Bronchial epithelial cell (primary cell): Measurements from ENCODE around the gene SETD5. TPM values are rescaled to one million over a fixed set of nuclear protein-coding genes. Genes with fewer than 3 reads are reported as not detected.

Experiments used
- DNase-seq: peaks from one replicate; pipeline ENCODE4 v3.0.0-alpha.2; 2010; ENCODE audit warnings: low read depth
- FAIRE-seq: peaks from 2 replicates; lab custom pipeline; 2011; peaks lifted over from hg19 to GRCh38; lab: Jason Lieb, UNC
- H3K27me3 ChIP-seq: 2 replicates; pipeline ENCODE4 v1.5.1; 2011; ENCODE audit warnings: low read length; ENCODE audit not compliant: control insufficient read depth, insufficient read depth
- H3K36me3 ChIP-seq: 2 replicates; pipeline ENCODE4 v1.5.1; 2011; ENCODE audit warnings: low read length; ENCODE audit not compliant: control insufficient read depth, insufficient read depth
- H3K4me3 ChIP-seq: 2 replicates; pipeline ENCODE4 v1.5.1; 2011; ENCODE audit warnings: mild to moderate bottlenecking, low read depth, low read length, control low read depth
- total RNA-seq: library from RNA; depleted of rRNA; stranded (reverse); fragments of >200 nt; gene quantifications from 2 replicates; pipeline ENCODE4 v1.2.1, GENCODE V29; 2014
- TF ChIP-seq, protein P1 (sequence below): IDR thresholded peaks from 2 replicates; pipeline ENCODE4 v1.5.1; 2011; ENCODE audit warnings: mild to moderate bottlenecking, moderate library complexity, low read length, control low read depth, inconsistent platforms; ENCODE audit not compliant: insufficient read depth, severe bottlenecking

Gene SETD5
- total RNA-seq, 1 donor from 2014 or later, result 53.7 TPM

DNA sequence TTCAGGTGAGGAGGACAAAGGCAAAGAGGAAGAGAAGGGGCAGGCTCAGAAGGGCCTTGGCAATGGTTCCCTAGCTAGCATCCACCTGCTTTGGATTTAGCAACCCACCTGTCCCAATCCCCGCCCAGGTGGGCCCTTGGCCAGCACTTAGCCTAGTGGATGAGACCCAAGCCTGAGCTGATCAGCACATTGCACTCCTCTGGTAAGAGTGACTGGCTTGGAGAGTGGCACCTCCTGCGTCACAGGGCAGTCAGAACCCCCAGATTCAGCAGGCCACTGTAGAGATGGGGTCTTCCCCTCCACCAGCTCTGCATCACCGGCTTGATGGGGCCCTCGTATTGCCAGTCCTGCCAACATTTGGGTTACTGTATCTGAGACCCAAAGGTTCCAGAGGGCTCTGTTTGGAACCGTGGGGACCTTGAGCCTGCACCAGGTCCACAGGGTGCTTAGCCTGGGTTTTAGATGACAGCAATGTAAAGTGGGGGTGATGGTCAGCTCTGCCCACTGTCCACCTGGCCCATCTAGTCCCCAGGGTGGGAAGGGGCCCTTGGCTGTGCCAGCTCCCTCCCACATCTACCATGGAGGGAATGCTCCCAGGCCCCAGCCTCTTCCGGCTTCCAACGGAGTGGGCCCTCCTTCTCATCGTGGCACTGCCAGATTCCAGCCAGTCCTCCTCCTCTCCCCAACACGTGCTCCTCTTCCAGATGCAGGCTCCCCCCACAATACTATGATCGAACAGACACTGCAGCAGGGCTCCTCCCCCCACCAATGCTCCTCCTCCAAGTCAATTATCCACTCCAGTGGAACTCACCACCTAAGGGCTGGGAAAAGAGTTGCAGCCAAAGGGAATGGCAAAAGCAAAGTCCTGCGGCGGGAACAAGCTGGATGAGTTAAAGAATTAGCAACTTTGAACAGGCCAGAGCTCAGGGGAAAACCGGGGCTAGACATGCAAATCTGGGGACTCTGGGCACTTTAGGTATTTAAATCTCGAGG lies 110.5 kb downstream of the SETD5 start:
- Histone ChIP-seq H3K4me3 (no peak overlapping the region), H3K27me3 (peaks cover 8% of the 10 kb centered on the region), H3K36me3 (no peaks in the 10 kb centered on the region)
- DNase-seq (no peak), FAIRE-seq (no peak)
- TF ChIP-seq, protein P1, sequence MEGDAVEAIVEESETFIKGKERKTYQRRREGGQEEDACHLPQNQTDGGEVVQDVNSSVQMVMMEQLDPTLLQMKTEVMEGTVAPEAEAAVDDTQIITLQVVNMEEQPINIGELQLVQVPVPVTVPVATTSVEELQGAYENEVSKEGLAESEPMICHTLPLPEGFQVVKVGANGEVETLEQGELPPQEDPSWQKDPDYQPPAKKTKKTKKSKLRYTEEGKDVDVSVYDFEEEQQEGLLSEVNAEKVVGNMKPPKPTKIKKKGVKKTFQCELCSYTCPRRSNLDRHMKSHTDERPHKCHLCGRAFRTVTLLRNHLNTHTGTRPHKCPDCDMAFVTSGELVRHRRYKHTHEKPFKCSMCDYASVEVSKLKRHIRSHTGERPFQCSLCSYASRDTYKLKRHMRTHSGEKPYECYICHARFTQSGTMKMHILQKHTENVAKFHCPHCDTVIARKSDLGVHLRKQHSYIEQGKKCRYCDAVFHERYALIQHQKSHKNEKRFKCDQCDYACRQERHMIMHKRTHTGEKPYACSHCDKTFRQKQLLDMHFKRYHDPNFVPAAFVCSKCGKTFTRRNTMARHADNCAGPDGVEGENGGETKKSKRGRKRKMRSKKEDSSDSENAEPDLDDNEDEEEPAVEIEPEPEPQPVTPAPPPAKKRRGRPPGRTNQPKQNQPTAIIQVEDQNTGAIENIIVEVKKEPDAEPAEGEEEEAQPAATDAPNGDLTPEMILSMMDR, result no peak

DNA sequence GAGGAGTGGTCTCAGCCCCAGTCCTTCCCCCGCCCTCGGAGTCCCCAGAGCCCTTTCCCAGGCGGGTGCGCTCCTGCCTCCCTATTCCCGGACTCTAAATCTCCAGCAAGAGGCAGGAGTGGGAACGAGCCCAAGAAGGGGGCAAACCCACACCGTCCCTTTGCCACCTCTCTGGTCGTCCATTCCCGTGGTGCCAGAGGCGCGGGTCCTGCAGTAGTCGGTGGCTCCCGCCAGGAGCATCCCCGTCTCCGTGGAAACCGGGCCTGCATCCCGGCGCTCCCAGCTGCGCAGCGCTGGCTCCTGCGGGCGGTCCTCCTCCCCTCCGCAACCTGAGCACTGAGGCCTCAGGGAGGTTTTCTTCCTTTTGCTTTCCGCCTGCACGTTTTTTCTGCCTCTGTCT lies 111.4 kb downstream of the SETD5 start:
- no peak for DNase-seq
- TF ChIP-seq, protein P1, result no peak
- FAIRE-seq, result no peak
- Histone ChIP-seq H3K4me3 (no peak overlapping the region), H3K27me3 (peaks cover 8% of the 10 kb centered on the region), H3K36me3 (no peaks in the 10 kb centered on the region)

DNA sequence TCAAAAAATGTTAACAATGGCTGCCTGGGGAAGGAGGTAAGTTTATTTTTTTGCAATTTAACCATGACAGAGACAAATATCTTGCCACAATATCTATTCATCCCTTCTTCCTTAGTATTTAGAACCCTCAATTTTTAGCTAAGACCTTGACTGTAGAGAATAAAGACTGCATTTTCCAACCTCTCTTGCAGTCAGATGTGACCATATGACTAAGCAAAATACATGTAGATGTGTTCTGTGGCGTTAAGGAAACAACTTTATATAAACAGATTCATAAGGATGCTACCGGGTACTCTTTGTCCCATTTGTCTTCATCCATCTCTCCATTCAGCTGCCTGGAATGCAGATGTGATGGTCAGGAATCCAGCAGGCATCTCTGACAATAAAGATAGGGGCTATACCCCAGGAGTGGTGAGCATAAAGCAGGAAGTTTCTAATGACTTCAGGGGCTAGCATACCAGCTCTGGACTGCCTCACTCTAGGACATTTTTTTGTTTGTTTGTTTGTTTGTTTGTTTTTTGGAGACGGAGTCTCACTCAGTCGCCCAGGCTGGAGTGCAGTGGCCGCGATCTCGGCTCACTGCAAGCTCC lies 115.1 kb downstream of the SETD5 start:
- DNase-seq, result no peak
- FAIRE-seq, result no peak
- Histone ChIP-seq H3K4me3 (no peak overlapping the region), H3K27me3 (peaks cover 8% of the 10 kb centered on the region), H3K36me3 (no peaks in the 10 kb centered on the region)
- TF ChIP-seq, protein P1, result no peak

DNA sequence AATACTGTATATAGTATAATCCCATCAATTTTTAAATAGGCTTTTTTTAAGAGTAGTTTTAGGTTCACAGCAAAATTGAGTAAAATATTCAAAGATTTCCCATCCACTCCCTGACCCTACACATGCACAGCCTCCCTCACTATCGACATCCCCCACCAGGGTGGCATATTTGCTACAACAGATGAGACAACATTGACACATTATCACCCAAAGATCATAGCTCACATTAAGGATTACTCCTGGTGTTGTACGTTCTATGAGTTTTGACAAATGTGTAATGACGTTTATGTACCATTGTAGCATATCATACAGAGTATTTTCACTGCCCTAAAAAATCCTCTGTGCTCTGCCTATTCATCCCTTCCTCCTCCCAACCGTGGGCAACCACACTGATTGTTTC lies 116.9 kb downstream of the SETD5 start:
- Histone ChIP-seq H3K27me3 (peaks cover 2% of the 10 kb centered on the region), H3K4me3 (no peak overlapping the region), H3K36me3 (no peaks in the 10 kb centered on the region)
- DNase-seq (no peak), FAIRE-seq (no peak)
- TF ChIP-seq, protein P1, result no peak

DNA sequence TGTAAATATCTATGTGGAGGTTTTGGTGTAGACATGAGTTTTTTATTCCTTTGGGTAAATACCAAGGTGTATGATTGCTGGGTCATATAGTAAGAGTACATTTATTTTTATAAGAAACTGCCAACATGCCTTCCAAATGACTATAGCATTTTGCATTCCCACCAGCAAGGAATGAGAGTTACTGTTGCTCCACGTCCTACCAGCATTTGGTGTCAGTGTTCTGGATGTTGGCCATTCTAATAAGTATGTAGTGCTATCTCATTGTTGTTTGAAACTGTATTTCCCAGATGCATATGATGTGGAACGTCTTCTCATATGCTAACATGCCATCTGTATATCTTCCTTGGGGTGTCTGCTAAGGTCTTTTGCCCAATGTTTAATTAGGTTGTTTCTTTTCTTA lies 117.5 kb downstream of the SETD5 start:
- H3K36me3 ChIP-seq, result no peaks in the 10 kb centered on the region
- no peaks in the 10 kb centered on the region for H3K27me3 ChIP-seq
- no peak for DNase-seq
- no peak for FAIRE-seq
- TF ChIP-seq, protein P1, result no peak
- no peak overlapping the region for H3K4me3 ChIP-seq
